Muscle layer of duodenum (tissue), 2 donors: ENCODE results near the gene POTEI.
"Not testable (repeated sequence)": the region's sequence is repeated elsewhere in the genome, so short reads cannot be mapped to it uniquely, and the experiment has no call there.

Experiments
- H3K27ac ChIP-seq: one replicate; pipeline ENCODE4 v1.7.0; 2013; ENCODE audit warnings: mild to moderate bottlenecking, low read length
- H3K27me3 ChIP-seq: one replicate; pipeline ENCODE4 v1.7.0; 2013; ENCODE audit warnings: low read depth, mild to moderate bottlenecking, control low read depth, low read length
- H3K36me3 ChIP-seq, 2 donors: one replicate each; pipeline ENCODE4 v1.7.0; 2013; ENCODE audit warnings: low read length in 2 of 2, control low read depth in 1 of 2, mild to moderate bottlenecking in 1 of 2; ENCODE audit not compliant: insufficient read depth in 2 of 2, control insufficient read depth in 1 of 2
- H3K4me1 ChIP-seq, 2 donors: one replicate each; pipeline ENCODE4 v1.7.0; 2013; ENCODE audit warnings: low read length in 2 of 2, mild to moderate bottlenecking in 2 of 2, control low read depth in 1 of 2, moderate library complexity in 1 of 2; ENCODE audit not compliant: insufficient read depth in 2 of 2, control insufficient read depth in 1 of 2
- H3K4me3 ChIP-seq, 2 donors: one replicate each; pipeline ENCODE4 v1.7.0; 2013; ENCODE audit warnings: low read length in 2 of 2, low read depth in 1 of 2, mild to moderate bottlenecking in 1 of 2
- H3K9me3 ChIP-seq, 2 donors: one replicate each; pipeline ENCODE4 v1.7.0; 2013; ENCODE audit warnings: low read length in 2 of 2, control low read depth in 1 of 2, mild to moderate bottlenecking in 1 of 2; ENCODE audit not compliant: control insufficient read depth in 1 of 2
- donor health status: healthy.

POTEI gene

DNA sequence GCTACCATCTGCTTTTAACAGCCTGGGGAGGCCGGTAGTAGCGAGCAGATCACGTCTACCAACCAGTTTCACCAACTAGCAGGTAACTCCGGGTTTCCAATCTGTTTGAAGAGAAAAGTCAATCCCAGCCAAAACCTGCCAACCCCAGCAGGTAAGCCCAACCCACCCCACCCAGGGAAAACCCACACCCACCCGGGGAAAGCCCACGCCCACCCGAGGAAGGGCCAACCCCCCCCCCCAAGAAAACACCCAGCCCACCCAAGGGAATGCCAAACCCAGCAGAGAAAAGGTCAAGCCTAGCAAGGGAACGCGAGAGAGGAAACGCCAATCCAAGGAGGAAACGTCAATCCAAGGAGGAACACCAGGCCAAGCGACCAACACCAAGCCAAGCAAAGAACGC lies at the start of gene POTEI:
Gene POTEI, minus strand, starts transcription at position 101 of the 400 bp plus-strand sequence. Its CDS starts 93 bp downstream, at position 8.
- not testable (repeated sequence) for H3K36me3 ChIP-seq, H3K4me1 ChIP-seq, H3K4me3 ChIP-seq, H3K27me3 ChIP-seq, H3K9me3 ChIP-seq, H3K27ac ChIP-seq

DNA sequence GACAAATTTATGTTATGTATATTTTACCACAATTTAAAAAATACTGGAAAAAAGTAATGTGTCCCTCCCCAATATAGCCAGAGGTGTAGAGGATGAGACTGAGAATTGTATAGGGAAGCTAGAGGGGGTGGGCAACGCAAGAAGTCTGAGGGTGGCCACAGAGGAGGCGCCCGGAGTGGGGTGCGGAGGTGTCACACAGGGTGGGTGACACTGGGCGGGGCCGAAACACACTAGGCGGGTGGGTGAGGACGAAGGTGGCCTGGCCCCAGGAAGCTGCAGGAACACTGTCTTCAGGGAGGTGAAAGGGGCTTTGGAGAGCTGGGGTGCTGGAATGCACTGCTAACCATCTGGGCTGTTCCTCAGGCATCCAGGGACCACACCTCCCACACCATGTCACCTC lies 47.3 kb upstream of the POTEI start:
- H3K9me3 ChIP-seq, H3K27me3 ChIP-seq, H3K27ac ChIP-seq, H3K4me3 ChIP-seq, H3K36me3 ChIP-seq, H3K4me1 ChIP-seq: not testable (repeated sequence)

GRCh38 chr2:130554178-130554577 lies 45.0 kb upstream of the POTEI start:
- H3K4me3 ChIP-seq, H3K36me3 ChIP-seq: not testable (repeated sequence)

DNA sequence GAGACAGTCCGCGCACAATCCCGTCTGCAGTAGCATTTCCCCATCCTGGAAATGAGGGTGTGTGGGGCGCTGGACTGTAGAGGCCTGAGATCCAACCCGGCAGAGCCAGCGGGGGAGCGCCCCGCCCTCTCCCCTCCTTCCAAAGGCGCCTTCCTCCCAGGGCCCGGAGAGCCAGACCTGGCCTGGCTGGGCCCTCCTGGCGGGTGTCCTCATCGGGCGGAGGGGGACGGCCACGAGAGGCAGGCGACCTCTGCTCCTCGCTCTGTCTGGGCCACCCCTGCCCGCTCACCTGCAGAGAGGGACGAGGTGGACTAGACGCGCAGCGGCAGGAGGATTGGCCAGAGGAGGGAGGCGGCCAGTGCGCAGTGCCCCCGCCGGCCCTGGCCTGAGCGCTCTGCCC lies 40.3 kb upstream of the POTEI start:
- H3K36me3 ChIP-seq, H3K27ac ChIP-seq, H3K27me3 ChIP-seq, H3K9me3 ChIP-seq, H3K4me1 ChIP-seq, H3K4me3 ChIP-seq: not testable (repeated sequence)

More at GRCh38 chr2:130554178-130554577, 45.0 kb upstream of the POTEI start:
- H3K4me1 ChIP-seq, H3K9me3 ChIP-seq, H3K27me3 ChIP-seq, H3K27ac ChIP-seq: not testable (repeated sequence)

GRCh38 chr2:130548418-130548817 lies 39.3 kb upstream of the POTEI start:
- H3K27ac ChIP-seq, H3K27me3 ChIP-seq, H3K4me1 ChIP-seq, H3K4me3 ChIP-seq, H3K9me3 ChIP-seq, H3K36me3 ChIP-seq: not testable (repeated sequence)

DNA sequence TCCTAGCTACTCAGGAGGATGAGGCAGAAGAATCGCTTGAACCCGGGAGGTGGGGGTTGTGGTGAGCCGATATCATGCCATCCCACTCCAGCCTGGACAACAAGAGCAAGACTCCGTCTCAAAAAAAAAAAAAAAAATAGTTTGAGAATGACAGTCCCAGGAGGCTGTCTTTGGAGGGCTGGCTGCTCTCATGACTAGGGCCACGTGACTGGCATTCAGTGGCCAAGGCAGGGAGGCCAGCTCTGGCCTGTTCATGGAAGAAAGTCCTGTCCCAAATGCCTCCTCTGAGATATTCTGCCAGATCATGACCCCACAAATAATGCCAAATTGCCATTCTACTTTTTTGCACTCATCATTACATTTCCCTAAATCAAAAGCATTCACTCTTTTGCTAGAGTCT lies 35.9 kb upstream of the POTEI start:
- H3K27ac ChIP-seq, H3K4me1 ChIP-seq, H3K27me3 ChIP-seq, H3K4me3 ChIP-seq, H3K9me3 ChIP-seq, H3K36me3 ChIP-seq: not testable (repeated sequence)

- not testable (repeated sequence) for H3K36me3 ChIP-seq, H3K27ac ChIP-seq, H3K27me3 ChIP-seq, H3K4me3 ChIP-seq, H3K9me3 ChIP-seq, H3K4me1 ChIP-seq
Measured at GRCh38 chr2:130543785-130544528, 34.8 kb upstream of the POTEI start.

GRCh38 chr2:130542789-130543188 lies 33.7 kb upstream of the POTEI start:
- not testable (repeated sequence) for H3K27me3 ChIP-seq, H3K9me3 ChIP-seq, H3K4me3 ChIP-seq, H3K4me1 ChIP-seq, H3K27ac ChIP-seq, H3K36me3 ChIP-seq

GRCh38 chr2:130538271-130538670 lies 29.1 kb upstream of the POTEI start:
- not testable (repeated sequence) for H3K36me3 ChIP-seq, H3K27ac ChIP-seq

DNA sequence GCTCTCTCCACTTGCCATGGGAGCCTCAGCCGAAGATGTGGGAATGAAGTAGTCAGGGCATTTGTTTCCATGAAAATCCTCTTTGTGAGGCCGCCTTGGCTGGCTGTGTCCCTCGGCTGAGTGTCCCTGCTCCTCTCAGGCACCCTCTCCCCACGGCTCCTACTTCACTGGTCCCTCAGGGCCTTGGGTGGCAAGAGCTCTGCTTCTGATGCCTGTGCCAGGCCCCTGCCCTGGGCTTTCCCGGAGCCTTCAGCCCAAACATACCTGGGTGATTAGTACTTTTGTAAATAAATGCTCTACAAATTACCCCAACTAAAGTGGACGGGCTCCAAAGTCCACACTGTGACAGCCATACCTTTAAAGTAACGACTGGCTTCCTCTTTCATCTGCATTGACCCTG lies 27.5 kb upstream of the POTEI start:
- H3K4me1 ChIP-seq, H3K27me3 ChIP-seq, H3K9me3 ChIP-seq, H3K27ac ChIP-seq, H3K4me3 ChIP-seq, H3K36me3 ChIP-seq: not testable (repeated sequence)

More at GRCh38 chr2:130538271-130538670, 29.1 kb upstream of the POTEI start:
- H3K4me3 ChIP-seq, H3K4me1 ChIP-seq, H3K9me3 ChIP-seq, H3K27me3 ChIP-seq: not testable (repeated sequence)

DNA sequence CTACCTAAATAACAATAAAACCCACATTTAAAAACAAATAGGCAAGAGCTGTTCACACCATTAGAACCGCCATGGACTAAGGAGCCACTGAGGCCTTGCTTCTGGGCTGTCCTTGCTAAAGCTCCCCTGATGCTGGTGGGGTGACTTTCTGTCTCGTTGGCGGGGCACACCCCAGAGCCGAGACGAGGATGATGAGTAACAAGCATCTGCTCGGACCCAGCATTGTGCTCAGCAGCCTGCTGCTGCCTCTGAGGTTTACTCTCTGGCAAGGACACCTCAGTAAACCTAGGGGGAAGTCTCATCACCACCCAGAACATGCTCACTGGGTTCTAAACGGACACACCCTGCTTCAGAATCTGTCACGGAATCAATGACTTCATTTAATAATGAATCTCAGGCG lies 22.5 kb upstream of the POTEI start:
- not testable (repeated sequence) for H3K4me3 ChIP-seq, H3K36me3 ChIP-seq, H3K9me3 ChIP-seq, H3K4me1 ChIP-seq, H3K27me3 ChIP-seq, H3K27ac ChIP-seq

DNA sequence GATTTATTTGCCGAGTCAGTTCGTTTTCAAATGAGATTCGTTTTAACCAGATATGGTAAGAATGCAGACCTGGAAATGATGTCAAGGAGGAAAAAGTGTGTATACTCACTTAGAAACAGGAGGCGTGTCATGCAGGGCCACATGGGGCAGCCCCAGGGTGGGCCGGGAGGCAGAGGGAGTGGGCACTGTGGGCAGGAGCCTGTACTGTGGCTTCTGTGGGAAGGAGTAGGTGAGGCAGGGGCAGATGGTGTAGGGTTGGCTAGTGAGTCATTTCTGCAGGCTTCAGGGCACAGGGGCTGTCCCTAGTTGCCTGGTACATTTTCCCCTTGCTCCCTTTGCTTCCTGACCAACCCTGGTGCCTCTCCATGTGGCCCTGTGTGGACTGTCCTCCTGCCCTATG lies 22.1 kb upstream of the POTEI start:
- not testable (repeated sequence) for H3K27me3 ChIP-seq, H3K4me3 ChIP-seq, H3K9me3 ChIP-seq, H3K27ac ChIP-seq, H3K36me3 ChIP-seq, H3K4me1 ChIP-seq
